PC-3 (cell line): ENCODE measurements around the gene UNCX. TPM values are rescaled to one million over a fixed set of nuclear protein-coding genes. Genes with fewer than 3 reads are reported as not detected.
"Not testable (repeated sequence)": the region's sequence is repeated elsewhere in the genome, so short reads cannot be mapped to it uniquely, and the experiment has no call there.

Experiments used
- ATAC-seq: fragments of 200-7000 bp; cut with Tn5 transposase; 2 replicates; pipeline ENCODE4 v1.9.1; 2020; ENCODE audit warnings: mild to moderate bottlenecking, moderate library complexity
- BruUV-seq: library from RNA; stranded (reverse); fragments of 400-500 nt; replicated peaks from 2 replicates; lab custom pipeline; 2021; lab: Mats Ljungman, UMichigan
- CTCF ChIA-PET: fragments of 300-600 bp; sonication (Branson Sonifier 250); formaldehyde crosslinking; loops from one replicate; lab custom pipeline; 2022; ENCODE audit warnings: antibody characterized with exemption; lab: Charles Lee
- POLR2A ChIA-PET: fragments of 300-600 bp; sonication (Branson Sonifier 250); formaldehyde crosslinking; loops from one replicate; lab custom pipeline; 2022; ENCODE audit warnings: antibody characterized with exemption; ENCODE audit not compliant: unreplicated experiment; lab: Charles Lee
- DNase-seq: peaks from one replicate; pipeline ENCODE4 v3.0.0-alpha.2; 2015
- H2AFZ ChIP-seq: fragments of 300-600 bp; sonication (generic); 2 replicates; pipeline ENCODE4 v1.6.0; 2016; ENCODE audit warnings: antibody characterized with exemption, low read length
- H3F3A ChIP-seq: fragments of 300-600 bp; sonication (generic); one replicate; pipeline ENCODE4 v1.6.0; 2017; ENCODE audit warnings: antibody characterized with exemption, low read length, control low read depth, mild to moderate bottlenecking; ENCODE audit not compliant: unreplicated experiment
- H3K27ac ChIP-seq: fragments of 300-600 bp; sonication (generic); 2 replicates; pipeline ENCODE4 v1.5.1; 2016; ENCODE audit warnings: mild to moderate bottlenecking, low read length
- H3K27me3 ChIP-seq: fragments of 300-600 bp; sonication (generic); 2 replicates; pipeline ENCODE4 v1.6.1; 2016; ENCODE audit warnings: low read length, mixed read lengths
- H3K36me3 ChIP-seq: fragments of 300-600 bp; sonication (generic); 2 replicates; pipeline ENCODE4 v1.6.1; 2016; ENCODE audit warnings: low read depth, mixed run types, low read length, mixed read lengths
- H3K4me1 ChIP-seq: fragments of 300-600 bp; sonication (generic); 2 replicates; pipeline ENCODE4 v1.5.1; 2016; ENCODE audit warnings: low read length; ENCODE audit not compliant: insufficient read depth
- H3K4me2 ChIP-seq: fragments of 300-600 bp; sonication (generic); 2 replicates; pipeline ENCODE4 v1.6.0; 2016; ENCODE audit warnings: low read length
- H3K4me3 ChIP-seq: fragments of 300-600 bp; sonication (generic); 2 replicates; pipeline ENCODE4 v1.5.1; 2016; ENCODE audit warnings: mild to moderate bottlenecking, low read length, mixed read lengths
- H3K79me2 ChIP-seq: fragments of 300-600 bp; sonication (generic); 2 replicates; pipeline ENCODE4 v1.6.1; 2017; ENCODE audit warnings: low read length, mixed read lengths
- H3K9ac ChIP-seq: fragments of 300-600 bp; sonication (generic); 2 replicates; pipeline ENCODE4 v1.6.0; 2016; ENCODE audit warnings: mild to moderate bottlenecking, low read length
- H3K9me2 ChIP-seq: fragments of 300-600 bp; sonication (generic); replicated peaks from 2 replicates; pipeline ENCODE4 v1.6.1; 2016; ENCODE audit warnings: mixed run types, low read length, mixed read lengths
- H3K9me3 ChIP-seq: fragments of 300-600 bp; sonication (generic); 2 replicates; pipeline ENCODE4 v1.6.1; 2016; ENCODE audit warnings: low read length, mixed read lengths
- H4K20me1 ChIP-seq: fragments of 300-600 bp; sonication (generic); 2 replicates; pipeline ENCODE4 v1.6.1; 2016; ENCODE audit warnings: low read length, mixed read lengths
- EZH2 ChIP-seq: fragments of 300-600 bp; sonication (generic); IDR thresholded peaks from one replicate; pipeline ENCODE4 v1.6.1; 2017; ENCODE audit warnings: antibody characterized with exemption, mild to moderate bottlenecking, low read length; ENCODE audit not compliant: unreplicated experiment
- EZH2phosphoT487 ChIP-seq: fragments of 300-600 bp; sonication (generic); IDR thresholded peaks from 2 replicates; pipeline ENCODE4 v1.6.1; 2018; ENCODE audit warnings: mild to moderate bottlenecking, antibody characterized with exemption, low read length, borderline replicate concordance
- intact Hi-C: fragments of 100-400 bp; cut with micrococcal nuclease; formaldehyde crosslinking; loops from 2 replicates; pipeline ENCODE4 v1.9.0; 2023
- total RNA-seq: library from RNA; depleted of rRNA; stranded (reverse); fragments of >200 nt; gene quantifications from 2 replicates; pipeline ENCODE4 v1.2.3, GENCODE V29; 2014
- TF ChIP-seq, protein P1 (sequence below): fragments of 300-600 bp; sonication (generic); conservative IDR thresholded peaks from 2 replicates; pipeline ENCODE4 v1.5.1; 2017; ENCODE audit warnings: antibody characterized with exemption, low read depth, mild to moderate bottlenecking, low read length

Gene UNCX
- total RNA-seq, 1 experiment from 2014 or later = not detected

DNA sequence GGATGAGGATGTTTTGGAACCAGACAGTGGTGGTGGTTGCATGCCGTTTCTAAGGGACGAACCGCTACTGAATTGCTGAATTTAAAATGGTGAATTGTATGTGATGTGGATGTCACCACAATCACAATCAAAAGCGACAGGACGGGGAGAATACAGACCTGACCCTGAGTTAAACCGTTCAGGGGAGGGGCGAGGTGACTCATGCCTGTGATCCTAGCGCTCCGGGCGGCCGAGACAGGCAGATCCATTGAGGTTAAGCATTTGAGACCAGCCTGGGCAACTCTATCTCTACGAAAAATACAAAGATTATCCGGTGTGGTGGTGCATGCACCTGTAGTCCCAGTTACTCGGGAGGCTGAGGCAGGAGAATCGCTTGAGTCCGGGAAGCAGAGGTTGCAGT is 46.4 kb downstream of the UNCX start:
- H3K36me3 ChIP-seq = no peaks in the 10 kb centered on the region
- H3F3A ChIP-seq = no peaks in the 10 kb centered on the region
- DNase-seq (no peak), ATAC-seq (no peak)
- no peak overlapping the region for H3K27ac ChIP-seq
- H3K4me1 ChIP-seq = no peaks in the 10 kb centered on the region
- no TSS peak for BruUV-seq
- H3K9ac ChIP-seq = no peak overlapping the region
- H3K4me3 ChIP-seq = no peak overlapping the region
- no peaks in the 10 kb centered on the region for H3K79me2 ChIP-seq
- ChIA-PET CTCF (no interaction called here), POLR2A (no interaction called here)
- H3K4me2 ChIP-seq = no peak overlapping the region
- intact Hi-C loops = no loop called here
- peaks cover 20% of the 10 kb centered on the region for H3K27me3 ChIP-seq
- no peaks in the 10 kb centered on the region for H3K9me2 ChIP-seq
- no peaks in the 10 kb centered on the region for H3K9me3 ChIP-seq
- H2AFZ ChIP-seq = no peak overlapping the region
- H4K20me1 ChIP-seq = no peaks in the 10 kb centered on the region
- TF ChIP-seq EZH2 (no peak), EZH2phosphoT487 (no peak)
- TF ChIP-seq, protein P1, sequence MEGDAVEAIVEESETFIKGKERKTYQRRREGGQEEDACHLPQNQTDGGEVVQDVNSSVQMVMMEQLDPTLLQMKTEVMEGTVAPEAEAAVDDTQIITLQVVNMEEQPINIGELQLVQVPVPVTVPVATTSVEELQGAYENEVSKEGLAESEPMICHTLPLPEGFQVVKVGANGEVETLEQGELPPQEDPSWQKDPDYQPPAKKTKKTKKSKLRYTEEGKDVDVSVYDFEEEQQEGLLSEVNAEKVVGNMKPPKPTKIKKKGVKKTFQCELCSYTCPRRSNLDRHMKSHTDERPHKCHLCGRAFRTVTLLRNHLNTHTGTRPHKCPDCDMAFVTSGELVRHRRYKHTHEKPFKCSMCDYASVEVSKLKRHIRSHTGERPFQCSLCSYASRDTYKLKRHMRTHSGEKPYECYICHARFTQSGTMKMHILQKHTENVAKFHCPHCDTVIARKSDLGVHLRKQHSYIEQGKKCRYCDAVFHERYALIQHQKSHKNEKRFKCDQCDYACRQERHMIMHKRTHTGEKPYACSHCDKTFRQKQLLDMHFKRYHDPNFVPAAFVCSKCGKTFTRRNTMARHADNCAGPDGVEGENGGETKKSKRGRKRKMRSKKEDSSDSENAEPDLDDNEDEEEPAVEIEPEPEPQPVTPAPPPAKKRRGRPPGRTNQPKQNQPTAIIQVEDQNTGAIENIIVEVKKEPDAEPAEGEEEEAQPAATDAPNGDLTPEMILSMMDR = no peak

DNA sequence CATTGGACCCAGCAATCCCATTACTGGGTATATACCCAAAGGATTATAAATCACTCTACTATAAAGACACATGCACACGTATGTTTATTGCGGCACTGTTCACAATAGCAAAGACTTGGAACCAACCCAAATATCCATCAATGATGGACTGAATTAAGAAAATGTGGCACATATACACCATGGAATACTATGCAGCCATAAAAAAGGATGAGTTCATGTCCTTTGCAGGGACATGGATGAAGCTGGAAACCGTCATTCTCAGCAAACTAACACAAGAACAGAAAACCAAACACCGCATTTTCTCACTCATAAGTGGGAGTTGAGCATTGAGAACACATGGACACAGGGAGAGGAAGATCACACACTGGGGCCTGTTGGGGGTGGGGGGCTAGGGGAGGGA is 47.2 kb downstream of the UNCX start:
- H3K27me3 ChIP-seq = peaks cover 27% of the 10 kb centered on the region
- H3K4me3 ChIP-seq, H3K79me2 ChIP-seq, H3K9me2 ChIP-seq, DNase-seq, intact Hi-C loops, ATAC-seq, BruUV-seq, CTCF ChIA-PET, POLR2A ChIA-PET, H3K4me1 ChIP-seq, H3F3A ChIP-seq, H2AFZ ChIP-seq, H3K4me2 ChIP-seq, H3K36me3 ChIP-seq, H4K20me1 ChIP-seq, H3K9ac ChIP-seq, H3K27ac ChIP-seq, H3K9me3 ChIP-seq: not testable (repeated sequence)

GRCh38 chr7:1281068-1281467 is 48.4 kb downstream of the UNCX start:
- Histone ChIP-seq H3K27ac (no peak overlapping the region), H3F3A (no peaks in the 10 kb centered on the region), H3K9ac (no peak overlapping the region), H3K27me3 (peaks cover 28% of the 10 kb centered on the region), H3K9me2 (no peaks in the 10 kb centered on the region), H2AFZ (no peak overlapping the region), H3K4me1 (no peaks in the 10 kb centered on the region), H3K79me2 (no peaks in the 10 kb centered on the region), H3K9me3 (no peaks in the 10 kb centered on the region), H3K36me3 (no peaks in the 10 kb centered on the region), H3K4me2 (no peak overlapping the region), H3K4me3 (no peak overlapping the region), H4K20me1 (no peaks in the 10 kb centered on the region)
- TF ChIP-seq, protein P1 = no peak
- no peak for TF ChIP-seq EZH2
- no peak for TF ChIP-seq EZH2phosphoT487
- POLR2A ChIA-PET = no interaction called here
- no TSS peak for BruUV-seq
- DNase-seq = no peak
- intact Hi-C loops = no loop called here
- CTCF ChIA-PET = no interaction called here
- ATAC-seq = no peak
